ENCODE results near the gene CYLD. TPM values are rescaled to one million over a fixed set of nuclear protein-coding genes. Genes with fewer than 3 reads are reported as not detected.

CYLD gene
- total and polyA plus RNA-seq, 2 donors (not counting 3 experiments of a cell fraction or from before 2014, with no cell fraction given), result 7.4 to 21.5 TPM

GRCh38 chr16:50731989-50732832 is 9.7 kb upstream of the CYLD start:
- Histone ChIP-seq H4K20me1 (replicated peaks; ENCODE audit: control insufficient read depth, extremely low read depth, insufficient read depth, low read length) (no peaks in the 10 kb centered on the region), H3K9me1 (replicated peaks; ENCODE audit: control insufficient read depth, extremely low read depth, insufficient read depth, low read length) (no peaks in the 10 kb centered on the region), H3K36me3 (ENCODE audit: control insufficient read depth in 2 of 2, extremely low read depth in 1 of 2, insufficient read depth in 2 of 2, low read length in 2 of 2) (no peaks in the 10 kb centered on the region), H3K79me2 (ENCODE audit: control insufficient read depth, insufficient read depth, low read length) (no peaks in the 10 kb centered on the region), H2AFZ (ENCODE audit: low read depth, low read length) (no peak overlapping the region), H3K9ac (replicated peaks; ENCODE audit: extremely low read depth, insufficient read depth, low read length) (no peak overlapping the region), H3K4me1 (ENCODE audit: control insufficient read depth, extremely low read depth, insufficient read depth, low read length) (no peaks in the 10 kb centered on the region), H3K9me3 (replicated peaks; ENCODE audit: control insufficient read depth, insufficient read depth, low read length) (no peaks in the 10 kb centered on the region), H3K4me3 (replicated peaks in 1 of 3; ENCODE audit: insufficient read depth in 1 of 3, low read depth in 1 of 3, low read length in 3 of 3) (no peak overlapping the region), H3K27ac (ENCODE audit: insufficient read depth, low read depth, low read length) (no peak overlapping the region), H3K4me2 (ENCODE audit: insufficient read depth, low read length) (no peak overlapping the region), H3K27me3 (ENCODE audit: control insufficient read depth in 2 of 2, insufficient read depth in 2 of 2, low read length in 2 of 2) (peaks cover under 1% of the 10 kb centered on the region in 2 experiments)
- dilution Hi-C loops (cut with MboI; ENCODE audit: extremely low pct_ligation_motif_present, low sequenced_read_pairs) (no loop called here), intact Hi-C loops (cut with micrococcal nuclease) (no loop called here)
- no peak for DNase-seq (ENCODE audit: low read depth, low spot score)
- TF ChIP-seq POLR2A (IDR thresholded peaks at IDR 0.05; ENCODE audit: low read depth, low read length) (no peak), MYC (IDR thresholded peaks at IDR 0.05; ENCODE audit: low read depth, low read length) (no peak), POLR2AphosphoS5 (IDR thresholded peaks at IDR 0.05; ENCODE audit: insufficient read depth, low read depth, low read length) (no peak), CTCF (IDR thresholded peaks at IDR 0.05; ENCODE audit: extremely low read depth in 1 of 2, insufficient read depth in 1 of 2, low read depth in 1 of 2, low read length in 2 of 2) (no peak), EZH2 (IDR thresholded peaks at IDR 0.05; ENCODE audit: borderline replicate concordance, low read depth, low read length, severe bottlenecking) (no peak), JUN (IDR thresholded peaks at IDR 0.05; ENCODE audit: borderline replicate concordance, insufficient read depth, insufficient read length, low read depth) (no peak), GATA2 (IDR thresholded peaks at IDR 0.05; ENCODE audit: insufficient read depth, insufficient read length, low read depth, low read length) (no peak), MAX (IDR thresholded peaks at IDR 0.05; ENCODE audit: insufficient read depth, insufficient read length) (no peak), FOS (IDR thresholded peaks at IDR 0.05; ENCODE audit: borderline replicate concordance, insufficient read depth, low read length) (no peak)
- no peak for FAIRE-seq
- BruUV-seq (replicated peaks), result no TSS peak
- POLR2A ChIA-PET, result no interaction called here
- CTCF ChIA-PET, result interaction anchor here (1.2 kb wide), 1 partner anchor 9 kb away, joined by 3 read pairs; the partner anchor contains the start of gene CYLD

Measured in endothelial cell of umbilical vein (primary cell).